WTC11 (cell line): ENCODE data around the gene TMEM115. TPM values are rescaled to one million over a fixed set of nuclear protein-coding genes. Genes with fewer than 3 reads are reported as not detected.

Source experiments
- CREB1 ChIP-seq: sonication (generic); formaldehyde crosslinking; IDR thresholded peaks from 2 replicates; pipeline ENCODE4 v1.8.0; 2023; ENCODE audit warnings: mild to moderate bottlenecking, missing genetic modification reagents
- CTCF ChIP-seq: fragments of 200-600 bp; IDR thresholded peaks from 2 replicates; pipeline ENCODE4 v1.8.0; 2022; ENCODE audit warnings: antibody characterized with exemption
- ELF4 ChIP-seq: sonication (generic); formaldehyde crosslinking; IDR thresholded peaks from 2 replicates; pipeline ENCODE4 v1.8.1; 2022; ENCODE audit warnings: low read depth, mild to moderate bottlenecking, moderate library complexity, missing genetic modification reagents
- GABPB1 ChIP-seq: sonication (generic); formaldehyde crosslinking; IDR thresholded peaks from 2 replicates; pipeline ENCODE4 v1.8.1; 2023; ENCODE audit warnings: mild to moderate bottlenecking, missing genetic modification reagents
- JAZF1 ChIP-seq: fragments of 250-450 bp; sonication (Bioruptor Pico); IDR thresholded peaks from 2 replicates; pipeline ENCODE4 v1.9.0; 2021; ENCODE audit warnings: moderate library complexity, mild to moderate bottlenecking, inconsistent platforms
- MXD4 ChIP-seq: fragments of 250-450 bp; sonication (Bioruptor Pico); IDR thresholded peaks from 2 replicates; pipeline ENCODE4 v1.8.0; 2021; ENCODE audit warnings: mild to moderate bottlenecking, moderate library complexity, borderline replicate concordance
- MYBL2 ChIP-seq: sonication (generic); formaldehyde crosslinking; IDR thresholded peaks from 2 replicates; pipeline ENCODE4 v1.8.1; 2023; ENCODE audit warnings: mild to moderate bottlenecking, moderate library complexity, missing genetic modification reagents
- NFATC4 ChIP-seq: fragments of 250-450 bp; sonication (Bioruptor Pico); IDR thresholded peaks from 2 replicates; pipeline ENCODE4 v1.9.0; 2021; ENCODE audit warnings: mild to moderate bottlenecking
- NFYB ChIP-seq: sonication (generic); formaldehyde crosslinking; conservative IDR thresholded peaks from 2 replicates; pipeline ENCODE4 v1.8.0; 2022; ENCODE audit warnings: low read depth, missing genetic modification reagents
- NR1H2 ChIP-seq: sonication (generic); formaldehyde crosslinking; IDR thresholded peaks from 2 replicates; pipeline ENCODE4 v1.9.0; 2021; ENCODE audit warnings: mild to moderate bottlenecking, moderate library complexity, missing genetic modification reagents
- NR2C2 ChIP-seq: sonication (generic); formaldehyde crosslinking; IDR thresholded peaks from 2 replicates; pipeline ENCODE4 v1.8.0; 2022; ENCODE audit warnings: mild to moderate bottlenecking, missing genetic modification reagents
- NR3C1 ChIP-seq: sonication (generic); formaldehyde crosslinking; conservative IDR thresholded peaks from 2 replicates; pipeline ENCODE4 v1.8.1; 2023; ENCODE audit warnings: low read depth, mild to moderate bottlenecking, missing genetic modification reagents
- OVOL2 ChIP-seq: fragments of 250-450 bp; sonication (Bioruptor Pico); IDR thresholded peaks from 2 replicates; pipeline ENCODE4 v1.9.0; 2021; ENCODE audit warnings: mild to moderate bottlenecking, borderline replicate concordance
- PRDM15 ChIP-seq: sonication (generic); formaldehyde crosslinking; IDR thresholded peaks from 2 replicates; pipeline ENCODE4 v1.8.0; 2022; ENCODE audit warnings: missing genetic modification reagents
- RORB ChIP-seq: fragments of 250-450 bp; sonication (Bioruptor Pico); IDR thresholded peaks from 2 replicates; pipeline ENCODE4 v1.9.0; 2021; ENCODE audit warnings: mild to moderate bottlenecking
- SMAD3 ChIP-seq: sonication (generic); formaldehyde crosslinking; IDR thresholded peaks from 2 replicates; pipeline ENCODE4 v1.8.0; 2022; ENCODE audit warnings: missing genetic modification reagents, mild to moderate bottlenecking, borderline replicate concordance
- SMAD4 ChIP-seq: sonication (generic); formaldehyde crosslinking; IDR thresholded peaks from 2 replicates; pipeline ENCODE4 v1.8.0; 2022; ENCODE audit warnings: mild to moderate bottlenecking, missing genetic modification reagents
- SOX15 ChIP-seq: fragments of 250-450 bp; sonication (Bioruptor Pico); IDR thresholded peaks from 2 replicates; pipeline ENCODE4 v1.9.0; 2021; ENCODE audit warnings: mild to moderate bottlenecking
- TEAD1 ChIP-seq: sonication (generic); formaldehyde crosslinking; IDR thresholded peaks from 2 replicates; pipeline ENCODE4 v1.8.0; 2022; ENCODE audit warnings: mild to moderate bottlenecking, missing genetic modification reagents
- TEAD4 ChIP-seq: sonication (generic); formaldehyde crosslinking; IDR thresholded peaks from 2 replicates; pipeline ENCODE4 v1.8.0; 2022; ENCODE audit warnings: mild to moderate bottlenecking, missing genetic modification reagents
- TP53 ChIP-seq: sonication (generic); formaldehyde crosslinking; IDR thresholded peaks from 2 replicates; pipeline ENCODE4 v1.8.1; 2023; ENCODE audit warnings: mild to moderate bottlenecking, missing genetic modification reagents
- ZNF138 ChIP-seq: sonication (generic); formaldehyde crosslinking; conservative IDR thresholded peaks from 2 replicates; pipeline ENCODE4 v1.8.1; 2022; ENCODE audit warnings: mild to moderate bottlenecking, moderate library complexity, missing genetic modification reagents
- total RNA-seq: library from RNA; stranded (reverse); gene quantifications from 3 replicates; pipeline ENCODE4 v1.2.3, GENCODE V29; 2021
- TF ChIP-seq, protein P1 (sequence below): sonication (generic); formaldehyde crosslinking; IDR thresholded peaks from 2 replicates; pipeline ENCODE4 v1.8.0; 2022; ENCODE audit warnings: mild to moderate bottlenecking, missing genetic modification reagents
- TF ChIP-seq, protein P2 (sequence below): sonication (generic); formaldehyde crosslinking; IDR thresholded peaks from 2 replicates; pipeline ENCODE4 v1.8.1; 2022; ENCODE audit warnings: mild to moderate bottlenecking, missing genetic modification reagents, moderate library complexity, borderline replicate concordance
- TF ChIP-seq, protein P3 (sequence below): sonication (generic); formaldehyde crosslinking; IDR thresholded peaks from 2 replicates; pipeline ENCODE4 v1.8.1; 2023; ENCODE audit warnings: mild to moderate bottlenecking, moderate library complexity, missing genetic modification reagents
- TF ChIP-seq, protein P4 (sequence below): sonication (generic); formaldehyde crosslinking; IDR thresholded peaks from 2 replicates; pipeline ENCODE4 v1.8.0; 2023; ENCODE audit warnings: mild to moderate bottlenecking, missing genetic modification reagents

Gene TMEM115
- total RNA-seq, 1 experiment from 2014 or later = 30.0 TPM

- TF ChIP-seq JAZF1 (CRISPR knock-in tag) = no peak
- TF ChIP-seq, protein P1, sequence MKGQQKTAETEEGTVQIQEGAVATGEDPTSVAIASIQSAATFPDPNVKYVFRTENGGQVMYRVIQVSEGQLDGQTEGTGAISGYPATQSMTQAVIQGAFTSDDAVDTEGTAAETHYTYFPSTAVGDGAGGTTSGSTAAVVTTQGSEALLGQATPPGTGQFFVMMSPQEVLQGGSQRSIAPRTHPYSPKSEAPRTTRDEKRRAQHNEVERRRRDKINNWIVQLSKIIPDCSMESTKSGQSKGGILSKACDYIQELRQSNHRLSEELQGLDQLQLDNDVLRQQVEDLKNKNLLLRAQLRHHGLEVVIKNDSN (CRISPR knock-in tag) = 0 out of 2 replicates have a peak, but pooled peaks have one; percentile 15
- TF ChIP-seq PRDM15 (CRISPR knock-in tag) = 0 out of 2 replicates have a peak, but pooled peaks have one; percentile 4
- TF ChIP-seq TEAD4 (CRISPR knock-in tag) = no peak
- TF ChIP-seq TEAD1 (CRISPR knock-in tag) = peak; percentile 87; the same call in 1 of the 2 replicates
- TF ChIP-seq, protein P2, sequence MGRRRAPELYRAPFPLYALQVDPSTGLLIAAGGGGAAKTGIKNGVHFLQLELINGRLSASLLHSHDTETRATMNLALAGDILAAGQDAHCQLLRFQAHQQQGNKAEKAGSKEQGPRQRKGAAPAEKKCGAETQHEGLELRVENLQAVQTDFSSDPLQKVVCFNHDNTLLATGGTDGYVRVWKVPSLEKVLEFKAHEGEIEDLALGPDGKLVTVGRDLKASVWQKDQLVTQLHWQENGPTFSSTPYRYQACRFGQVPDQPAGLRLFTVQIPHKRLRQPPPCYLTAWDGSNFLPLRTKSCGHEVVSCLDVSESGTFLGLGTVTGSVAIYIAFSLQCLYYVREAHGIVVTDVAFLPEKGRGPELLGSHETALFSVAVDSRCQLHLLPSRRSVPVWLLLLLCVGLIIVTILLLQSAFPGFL (CRISPR knock-in tag) = 0 out of 2 replicates have a peak, but pooled peaks have one; percentile 46
- no peak for TF ChIP-seq RORB (CRISPR knock-in tag)
- no peak for TF ChIP-seq NR2C2
- no peak for TF ChIP-seq SMAD4 (CRISPR knock-in tag)
- TF ChIP-seq, protein P3, sequence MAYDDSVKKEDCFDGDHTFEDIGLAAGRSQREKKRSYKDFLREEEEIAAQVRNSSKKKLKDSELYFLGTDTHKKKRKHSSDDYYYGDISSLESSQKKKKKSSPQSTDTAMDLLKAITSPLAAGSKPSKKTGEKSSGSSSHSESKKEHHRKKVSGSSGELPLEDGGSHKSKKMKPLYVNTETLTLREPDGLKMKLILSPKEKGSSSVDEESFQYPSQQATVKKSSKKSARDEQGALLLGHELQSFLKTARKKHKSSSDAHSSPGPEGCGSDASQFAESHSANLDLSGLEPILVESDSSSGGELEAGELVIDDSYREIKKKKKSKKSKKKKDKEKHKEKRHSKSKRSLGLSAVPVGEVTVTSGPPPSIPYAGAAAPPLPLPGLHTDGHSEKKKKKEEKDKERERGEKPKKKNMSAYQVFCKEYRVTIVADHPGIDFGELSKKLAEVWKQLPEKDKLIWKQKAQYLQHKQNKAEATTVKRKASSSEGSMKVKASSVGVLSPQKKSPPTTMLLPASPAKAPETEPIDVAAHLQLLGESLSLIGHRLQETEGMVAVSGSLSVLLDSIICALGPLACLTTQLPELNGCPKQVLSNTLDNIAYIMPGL (CRISPR knock-in tag) = peak; percentile 42; the same call in 1 of the 2 replicates
- no peak for TF ChIP-seq NR3C1 (CRISPR knock-in tag)
- TF ChIP-seq, protein P4, sequence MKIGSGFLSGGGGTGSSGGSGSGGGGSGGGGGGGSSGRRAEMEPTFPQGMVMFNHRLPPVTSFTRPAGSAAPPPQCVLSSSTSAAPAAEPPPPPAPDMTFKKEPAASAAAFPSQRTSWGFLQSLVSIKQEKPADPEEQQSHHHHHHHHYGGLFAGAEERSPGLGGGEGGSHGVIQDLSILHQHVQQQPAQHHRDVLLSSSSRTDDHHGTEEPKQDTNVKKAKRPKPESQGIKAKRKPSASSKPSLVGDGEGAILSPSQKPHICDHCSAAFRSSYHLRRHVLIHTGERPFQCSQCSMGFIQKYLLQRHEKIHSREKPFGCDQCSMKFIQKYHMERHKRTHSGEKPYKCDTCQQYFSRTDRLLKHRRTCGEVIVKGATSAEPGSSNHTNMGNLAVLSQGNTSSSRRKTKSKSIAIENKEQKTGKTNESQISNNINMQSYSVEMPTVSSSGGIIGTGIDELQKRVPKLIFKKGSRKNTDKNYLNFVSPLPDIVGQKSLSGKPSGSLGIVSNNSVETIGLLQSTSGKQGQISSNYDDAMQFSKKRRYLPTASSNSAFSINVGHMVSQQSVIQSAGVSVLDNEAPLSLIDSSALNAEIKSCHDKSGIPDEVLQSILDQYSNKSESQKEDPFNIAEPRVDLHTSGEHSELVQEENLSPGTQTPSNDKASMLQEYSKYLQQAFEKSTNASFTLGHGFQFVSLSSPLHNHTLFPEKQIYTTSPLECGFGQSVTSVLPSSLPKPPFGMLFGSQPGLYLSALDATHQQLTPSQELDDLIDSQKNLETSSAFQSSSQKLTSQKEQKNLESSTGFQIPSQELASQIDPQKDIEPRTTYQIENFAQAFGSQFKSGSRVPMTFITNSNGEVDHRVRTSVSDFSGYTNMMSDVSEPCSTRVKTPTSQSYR (CRISPR knock-in tag) = peak; percentile 56; the same call in 1 of the 2 replicates
- peak; percentile 90 for TF ChIP-seq ZNF138 (CRISPR knock-in tag)
- no peak for TF ChIP-seq ELF4 (CRISPR knock-in tag)
- no peak; the same call in 1 of the 2 replicates for TF ChIP-seq TP53 (CRISPR knock-in tag)
- TF ChIP-seq CREB1 (CRISPR knock-in tag) = no peak; the same call in 1 of the 2 replicates
- TF ChIP-seq NFATC4 (CRISPR knock-in tag) = no peak
- no peak for TF ChIP-seq OVOL2 (CRISPR knock-in tag)
- peak; percentile 98 for TF ChIP-seq MYBL2 (CRISPR knock-in tag)
- peak; percentile 39 for TF ChIP-seq NFYB
- TF ChIP-seq CTCF = no peak
- TF ChIP-seq GABPB1 = peak; percentile 50; the same call in 1 of the 2 replicates
- no peak for TF ChIP-seq NR1H2 (CRISPR knock-in tag)
- TF ChIP-seq MXD4 = no peak
- TF ChIP-seq SMAD3 (CRISPR knock-in tag) = peak; percentile 74; the same call in 1 of the 2 replicates
- TF ChIP-seq SOX15 = no peak
These were observed 22.0 kb downstream of the TMEM115 start (continued) for GRCh38 chr3:50337175-50337861.
